GM18517 (cell line): ENCODE results near the gene THEM4.

ENCODE experiments used
- ATAC-seq: cut with Tn5 transposase; IDR thresholded peaks from one replicate; pipeline ENCODE4 v1.9.1; 2021; ENCODE audit warnings: mild to moderate bottlenecking, moderate library complexity; ENCODE audit not compliant: unreplicated experiment

The THEM4 gene

DNA sequence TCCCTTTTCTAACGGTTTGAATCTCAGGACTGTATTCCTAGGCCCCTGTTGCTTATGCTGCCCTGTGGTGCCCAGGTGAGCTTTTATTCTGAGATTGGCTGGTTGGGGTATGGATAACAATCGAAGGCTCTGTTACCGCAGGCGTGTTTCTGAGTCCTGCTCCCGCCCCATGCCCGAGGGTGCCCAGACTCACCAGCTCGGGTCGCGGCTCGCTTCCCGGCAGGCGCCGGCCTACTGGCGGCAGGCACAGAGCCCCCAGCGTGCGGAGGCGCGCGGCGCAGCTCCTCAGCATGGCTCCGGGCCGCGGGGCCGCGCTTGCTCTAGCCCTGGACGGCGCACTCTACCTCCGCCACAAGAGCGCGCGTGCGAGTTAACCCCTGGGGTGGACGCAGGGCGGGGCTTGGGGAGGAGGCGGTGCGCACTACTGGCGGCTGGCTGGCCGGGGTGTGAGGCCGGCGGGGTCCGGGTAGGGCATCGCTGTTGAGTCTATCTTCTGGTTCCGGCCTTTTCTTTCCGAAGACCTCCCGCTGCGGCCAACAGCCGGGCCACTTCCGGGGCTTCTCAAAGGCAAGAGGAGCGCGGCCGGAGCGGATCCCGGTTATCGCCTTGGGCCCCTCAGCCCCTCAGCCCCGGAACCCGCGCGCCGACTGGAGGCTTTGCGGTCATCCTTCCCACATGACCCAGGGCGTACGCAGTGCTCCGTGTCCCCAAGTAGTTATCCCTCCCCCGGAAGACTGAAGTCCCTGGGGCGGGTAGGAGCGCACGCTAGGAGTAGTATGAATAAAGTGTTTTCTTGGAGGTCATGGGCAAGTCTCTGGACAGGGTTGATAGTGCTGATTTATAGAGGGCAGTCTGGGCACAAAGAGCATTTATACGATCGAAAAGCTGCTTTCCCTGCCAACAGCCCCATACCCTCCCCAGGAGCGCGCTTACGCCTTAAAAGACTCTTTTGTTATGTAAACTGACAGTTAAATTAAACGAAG is at the start of gene THEM4:
Gene THEM4 (minus strand): TSS at position 345 of the 983 bp plus-strand sequence. CDS start 53 bp downstream, at position 292.
- peak; percentile 92 for ATAC-seq

DNA sequence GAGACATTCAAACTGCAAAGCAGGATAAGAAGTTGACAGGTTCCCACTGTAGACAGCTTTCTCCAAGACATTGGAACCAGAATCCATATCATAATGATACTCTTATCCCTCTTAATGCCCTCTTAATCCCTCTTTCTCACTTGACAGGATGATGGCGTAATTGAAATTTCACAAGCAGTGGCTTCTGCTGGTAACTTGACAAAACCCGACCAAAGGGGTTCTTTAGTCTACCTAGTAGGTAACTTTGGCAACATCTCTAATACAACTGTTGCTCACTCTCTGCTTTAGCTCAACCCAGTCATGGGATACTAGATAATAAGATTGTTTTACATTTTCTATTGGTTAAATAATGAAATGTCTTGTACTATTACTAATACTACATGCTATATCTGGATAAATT is 49.6 kb upstream of the THEM4 start:
- no peak for ATAC-seq

- ATAC-seq, result no peak
These were observed 47.7 kb upstream of the THEM4 start for GRCh38 chr1:151956957-151957497.

GRCh38 chr1:151953409-151954094 is 44.2 kb upstream of the THEM4 start:
- no peak for ATAC-seq

DNA sequence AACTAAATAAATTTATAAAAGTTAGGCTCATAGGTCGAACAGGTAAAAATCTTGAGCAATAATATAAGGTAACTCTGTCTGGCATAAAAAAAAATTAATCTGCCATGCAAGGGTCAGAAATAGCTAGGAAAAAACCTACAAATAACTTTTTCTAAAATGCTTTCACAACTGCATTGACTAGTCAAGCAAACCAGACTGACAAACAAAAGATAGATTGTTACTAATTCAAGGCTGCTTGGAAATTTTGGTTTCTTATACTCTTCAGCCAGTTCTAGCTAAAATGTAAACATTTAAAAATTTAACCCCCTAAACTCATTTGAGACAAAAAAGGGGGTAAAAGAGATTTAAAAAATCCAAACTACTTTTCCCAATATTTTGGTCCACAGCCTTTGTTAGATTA is 43.5 kb upstream of the THEM4 start:
- ATAC-seq, result no peak

DNA sequence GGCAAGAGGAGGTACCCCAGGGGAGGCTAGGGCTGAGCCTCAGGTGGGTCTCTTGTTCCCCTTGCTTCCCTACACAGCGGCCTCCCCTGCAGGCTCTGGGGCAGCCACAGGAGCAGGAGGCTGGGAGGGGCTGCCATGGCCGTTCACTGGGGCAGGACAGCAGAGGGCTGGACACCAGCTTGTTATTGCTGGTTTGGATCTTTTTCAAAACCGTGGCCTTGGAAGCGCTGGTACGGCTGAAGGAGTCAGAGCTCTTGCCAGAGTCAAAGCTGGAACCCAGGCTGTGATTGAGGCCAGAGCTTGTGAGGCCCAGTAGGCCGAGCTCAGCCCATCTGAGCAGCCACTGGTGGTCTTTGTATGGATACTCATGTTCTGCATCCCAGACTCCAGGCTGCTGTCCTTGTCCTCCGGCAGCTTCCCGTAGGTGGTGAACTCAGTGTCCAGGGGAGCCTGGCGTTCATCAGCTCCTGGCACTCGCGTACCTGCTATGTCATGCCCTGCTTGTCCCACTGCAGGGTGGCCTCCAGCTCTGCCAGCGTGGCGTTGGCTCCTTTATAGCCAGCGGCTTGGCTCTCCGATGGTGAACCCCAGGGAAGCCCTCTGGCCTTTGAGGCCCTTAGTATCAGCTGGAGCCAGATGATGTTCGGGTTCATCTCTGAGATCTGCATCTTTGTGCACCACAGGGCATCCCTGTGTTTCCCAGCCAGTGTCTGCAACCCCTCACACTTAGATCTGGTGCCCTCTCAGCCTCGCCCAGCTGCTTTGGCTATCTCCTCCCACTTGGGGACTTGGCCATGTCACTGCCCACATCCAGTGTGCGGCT is 40.3 kb upstream of the THEM4 start:
- no peak for ATAC-seq

DNA sequence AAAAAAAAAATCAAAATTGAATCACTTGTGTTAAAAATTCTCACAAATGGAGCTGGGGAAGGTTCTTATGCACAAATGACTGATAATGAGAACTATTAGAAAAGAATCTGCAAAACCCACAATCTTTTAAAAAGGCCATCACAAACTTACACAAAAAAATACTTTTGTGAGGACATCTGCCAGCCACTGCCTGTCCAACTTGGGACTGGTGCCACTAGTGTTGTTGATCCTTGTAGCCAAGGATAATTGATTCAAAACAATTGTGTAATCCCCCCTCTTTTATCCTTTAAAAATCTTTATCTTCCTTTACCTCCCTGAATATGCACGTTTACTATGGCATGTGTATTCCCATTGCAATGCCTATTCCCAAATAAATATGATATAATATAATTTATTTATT is 39.2 kb upstream of the THEM4 start:
- no peak for ATAC-seq

DNA sequence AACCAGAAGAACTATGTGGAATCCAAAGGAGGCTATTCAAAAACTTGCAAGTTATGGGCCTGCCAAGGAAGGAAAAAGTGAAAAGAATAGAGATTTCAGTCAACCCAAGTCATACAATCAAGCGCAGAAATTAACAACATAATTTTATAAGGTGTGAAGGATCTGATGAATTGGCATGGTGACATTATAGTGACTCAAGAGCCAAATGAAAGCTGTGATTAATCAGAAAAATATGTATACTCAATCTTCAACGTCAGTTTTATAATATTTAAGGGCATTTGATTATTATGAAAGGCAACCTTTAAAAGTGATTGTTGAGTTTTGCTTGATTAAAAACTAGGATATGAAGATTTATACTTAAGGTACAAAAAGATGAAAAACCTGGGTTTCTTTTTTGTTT is 37.8 kb upstream of the THEM4 start:
- no peak for ATAC-seq

DNA sequence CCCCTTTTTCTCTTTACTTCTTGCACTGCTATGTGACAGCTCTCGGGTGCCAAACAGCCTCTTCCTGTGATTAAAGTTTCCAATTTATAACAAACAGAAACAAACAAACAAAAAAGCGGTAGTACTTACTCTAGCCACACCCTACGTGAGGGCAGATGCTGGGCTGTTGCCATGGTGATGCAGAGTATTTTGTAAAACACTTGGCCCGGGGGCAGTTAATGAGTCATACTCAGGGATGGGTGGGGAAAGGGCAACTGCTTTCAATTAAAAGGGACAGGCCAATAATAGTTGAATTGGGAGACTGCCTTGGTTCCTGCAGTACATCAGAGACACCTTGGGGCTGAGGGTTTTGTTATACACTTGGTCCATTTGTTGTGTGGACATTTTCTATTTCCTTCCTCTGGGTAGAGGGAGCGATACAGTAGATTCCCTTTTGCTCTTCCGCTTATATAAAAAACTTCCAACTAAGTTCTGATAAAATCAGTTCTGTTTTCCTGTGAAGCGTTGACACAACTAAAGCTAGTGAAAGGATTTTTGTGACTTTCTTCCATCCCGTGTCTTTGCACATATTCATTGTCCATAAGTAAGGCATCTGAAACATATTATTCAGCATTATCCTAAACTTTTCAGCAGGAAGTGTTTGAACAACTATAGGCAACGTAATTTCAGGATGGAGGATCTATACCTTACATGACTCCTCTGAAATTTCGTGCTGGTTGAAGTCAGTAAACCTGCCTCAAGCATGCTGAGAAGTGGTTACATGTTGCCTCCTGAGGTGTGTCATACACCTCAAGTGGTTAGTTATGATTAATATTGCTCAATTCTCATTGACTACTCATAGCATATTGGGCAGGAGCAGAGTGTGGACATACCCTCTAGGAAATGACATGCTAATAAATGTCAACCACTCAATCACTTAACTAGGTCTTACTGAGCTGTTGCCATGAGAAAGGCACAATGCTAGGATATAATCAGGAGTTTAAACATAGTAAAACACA is 36.7 kb upstream of the THEM4 start:
- ATAC-seq, result no peak

GRCh38 chr1:151944857-151945575 is 35.7 kb upstream of the THEM4 start:
- ATAC-seq, result no peak

DNA sequence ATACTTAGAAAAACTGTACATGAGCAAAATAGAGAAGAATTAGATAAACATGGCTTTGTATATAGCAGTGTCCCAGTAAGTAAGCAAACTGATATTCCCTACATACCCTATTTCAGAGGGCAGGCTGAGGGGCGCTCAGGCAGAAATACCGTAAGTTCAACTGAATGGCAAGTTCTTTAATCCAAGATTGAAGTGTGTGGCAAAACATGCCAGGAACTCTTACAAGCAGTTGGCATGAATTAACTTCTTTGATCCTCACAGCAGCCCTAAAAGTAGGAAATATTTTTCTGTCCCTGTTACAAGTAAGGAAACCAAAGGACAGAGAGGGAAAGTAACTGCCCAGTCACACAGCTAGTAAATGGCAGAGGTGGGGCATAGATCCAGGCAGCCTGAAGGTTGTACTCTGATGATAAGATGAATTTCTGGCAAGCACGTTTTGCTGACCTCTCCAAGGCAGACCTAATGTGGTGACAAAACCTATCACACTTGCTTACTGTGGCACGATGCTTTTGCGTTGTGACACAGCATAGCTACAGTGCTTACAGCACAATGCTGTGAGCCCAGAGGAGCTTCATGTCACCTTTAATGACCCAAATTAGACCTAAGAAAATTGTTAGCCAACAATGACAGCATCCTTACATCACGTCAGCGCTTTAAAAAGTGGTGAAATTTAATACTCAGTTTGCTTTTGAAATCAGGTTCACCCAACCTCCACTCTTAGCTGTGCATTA is 35.0 kb upstream of the THEM4 start:
- ATAC-seq, result no peak

DNA sequence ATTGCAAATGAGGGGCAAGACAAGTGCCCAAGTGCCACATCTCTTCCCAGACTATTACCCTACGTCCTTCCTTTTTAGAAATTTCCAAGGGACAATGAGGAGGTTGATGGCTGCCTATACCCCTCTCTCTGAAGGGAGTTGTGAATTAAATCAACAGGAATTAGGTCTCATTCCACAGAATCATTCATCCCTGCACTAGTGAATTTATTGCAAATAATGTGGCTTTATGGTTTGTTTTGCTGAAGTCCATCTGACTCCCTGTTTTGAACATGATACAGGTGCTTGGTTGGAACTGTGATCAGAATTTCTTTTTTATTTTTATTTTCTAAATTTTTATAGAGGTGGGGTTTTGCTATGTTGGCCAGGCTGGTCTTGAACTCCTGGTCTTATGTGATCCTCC is 34.3 kb upstream of the THEM4 start:
- no peak for ATAC-seq

- no peak for ATAC-seq
These were observed 33.6 kb upstream of the THEM4 start for GRCh38 chr1:151942882-151943281.

DNA sequence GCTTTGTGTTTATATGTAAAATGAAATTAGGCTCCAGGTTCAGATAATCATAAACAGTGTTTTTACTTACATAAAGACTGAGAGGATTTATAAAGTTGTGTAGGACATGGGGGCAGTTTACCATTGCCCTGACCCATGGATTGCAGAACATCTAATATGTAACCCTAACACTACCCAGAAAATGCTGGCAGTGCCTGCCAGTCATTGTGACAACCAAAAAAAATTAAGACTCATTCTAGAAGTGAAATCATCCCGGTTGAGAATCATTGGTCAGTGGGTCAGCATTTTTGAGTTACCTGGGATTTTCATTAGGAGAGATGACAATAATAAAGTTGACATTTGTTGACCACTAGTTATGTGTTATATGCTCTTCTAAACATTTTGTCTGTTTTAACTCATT is 31.2 kb upstream of the THEM4 start:
- ATAC-seq, result no peak

DNA sequence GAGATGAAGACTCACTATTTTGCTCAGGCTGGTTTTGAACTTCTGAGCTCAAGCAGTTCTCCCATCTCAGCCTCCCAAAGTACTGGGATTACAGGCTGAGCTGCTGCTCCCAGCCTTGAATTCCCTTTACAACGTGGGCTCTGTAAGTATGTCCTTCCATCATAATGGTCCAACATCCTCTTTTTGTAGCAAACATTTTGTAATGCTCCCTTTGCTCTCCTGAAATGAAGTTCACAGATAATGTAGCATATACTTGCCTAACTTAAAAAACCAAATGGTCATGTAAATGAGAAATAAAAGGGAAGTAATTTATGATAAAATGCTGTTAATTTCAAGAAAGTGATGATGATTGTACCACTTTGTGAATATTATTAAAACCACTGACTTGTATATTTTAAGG is 30.5 kb upstream of the THEM4 start:
- ATAC-seq, result no peak

GRCh38 chr1:151939141-151939540 is 29.8 kb upstream of the THEM4 start:
- ATAC-seq, result no peak

- ATAC-seq, result no peak
These were observed 27.3 kb upstream of the THEM4 start for GRCh38 chr1:151936653-151937052.

DNA sequence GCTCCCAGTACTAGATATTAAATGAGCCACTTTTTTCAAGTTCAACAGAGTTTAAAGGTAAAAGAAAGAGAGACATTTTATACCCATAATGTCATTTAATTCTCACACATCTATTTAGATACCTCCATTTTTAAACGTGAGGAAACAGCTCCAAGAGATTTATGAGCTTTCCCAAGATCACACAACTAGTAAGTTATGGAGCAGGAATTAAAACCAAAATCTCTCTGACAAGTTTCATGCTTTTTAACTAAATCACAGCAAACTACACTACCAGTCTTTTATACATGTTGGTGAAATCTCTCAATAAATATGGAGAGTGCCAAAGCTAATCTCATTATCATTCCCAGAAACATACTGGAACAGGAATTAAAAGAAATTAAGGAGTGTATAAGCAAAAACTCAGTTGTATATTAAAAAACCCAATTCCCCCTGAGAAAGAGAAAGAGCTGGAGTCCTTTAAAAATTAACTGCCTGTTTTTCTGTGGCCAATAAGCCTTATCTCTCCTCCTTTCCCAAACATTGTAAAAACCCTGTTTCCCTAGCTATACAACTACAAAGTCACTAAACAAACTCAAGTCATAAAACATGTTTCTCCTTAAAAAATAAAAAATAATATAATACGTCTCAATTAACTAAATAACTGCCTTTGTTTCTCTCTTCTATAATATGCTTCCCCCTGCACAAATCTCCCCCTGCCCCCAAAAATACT is 26.7 kb upstream of the THEM4 start:
- no peak for ATAC-seq
